ENCODE measurements around the gene RNU1-2.
A peak's percentile ranks its signal among the peaks of the same experiment; 100 is the strongest.
"Not testable (repeated sequence)": the region's sequence is repeated elsewhere in the genome, so short reads cannot be mapped to it uniquely, and the experiment has no call there.

The RNU1-2 gene

GRCh38 chr1:16895598-16896315 lies at the start of gene RNU1-2:
TSS of gene RNU1-2 (plus strand) at chr1:16895980.
- DNase-seq (ENCODE audit: low read depth): peak; percentile 84

GRCh38 chr1:16856201-16856600 lies 39.6 kb upstream of the RNU1-2 start:
- not testable (repeated sequence) for DNase-seq (ENCODE audit: low read depth)

- not testable (repeated sequence) for DNase-seq (ENCODE audit: low read depth)
Measured at GRCh38 chr1:16859167-16860041, 36.4 kb upstream of the RNU1-2 start.

- DNase-seq (ENCODE audit: low read depth): not testable (repeated sequence)
Measured at GRCh38 chr1:16860048-16860447, 35.7 kb upstream of the RNU1-2 start.

- DNase-seq (ENCODE audit: low read depth): not testable (repeated sequence)
Measured at GRCh38 chr1:16861832-16862245, 33.9 kb upstream of the RNU1-2 start.

GRCh38 chr1:16862415-16862814 lies 33.4 kb upstream of the RNU1-2 start:
- DNase-seq (ENCODE audit: low read depth): not testable (repeated sequence)

- not testable (repeated sequence) for DNase-seq (ENCODE audit: low read depth)
Measured at GRCh38 chr1:16863024-16863423, 32.8 kb upstream of the RNU1-2 start.

GRCh38 chr1:16866926-16867707 lies 28.7 kb upstream of the RNU1-2 start:
- DNase-seq (ENCODE audit: low read depth): not testable (repeated sequence)

- DNase-seq (ENCODE audit: low read depth): not testable (repeated sequence)
Measured at GRCh38 chr1:16868787-16869186, 27.0 kb upstream of the RNU1-2 start.

GRCh38 chr1:16869996-16870395 lies 25.8 kb upstream of the RNU1-2 start:
- not testable (repeated sequence) for DNase-seq (ENCODE audit: low read depth)

- not testable (repeated sequence) for DNase-seq (ENCODE audit: low read depth)
Measured at GRCh38 chr1:16871171-16871570, 24.6 kb upstream of the RNU1-2 start.

GRCh38 chr1:16872152-16873075 lies 23.4 kb upstream of the RNU1-2 start:
- peak; percentile 67 for DNase-seq (ENCODE audit: low read depth)

- DNase-seq (ENCODE audit: low read depth): not testable (repeated sequence)
Measured at GRCh38 chr1:16873076-16873879, 22.5 kb upstream of the RNU1-2 start.

- DNase-seq (ENCODE audit: low read depth): not testable (repeated sequence)
Measured at GRCh38 chr1:16874968-16875765, 20.6 kb upstream of the RNU1-2 start.

- DNase-seq (ENCODE audit: low read depth): not testable (repeated sequence)
Measured at GRCh38 chr1:16881742-16882141, 14.0 kb upstream of the RNU1-2 start.

GRCh38 chr1:16882986-16883385 lies 12.8 kb upstream of the RNU1-2 start:
- no peak for DNase-seq (ENCODE audit: low read depth)

GRCh38 chr1:16884487-16884886 lies 11.3 kb upstream of the RNU1-2 start:
- DNase-seq (ENCODE audit: low read depth): not testable (repeated sequence)

GRCh38 chr1:16886860-16887605 lies 8.7 kb upstream of the RNU1-2 start:
- DNase-seq (ENCODE audit: low read depth): no peak

Data from stimulated activated CD8-positive, alpha-beta memory T cell treated with anti-CD3 and anti-CD28 coated beads, Interleukin-15, amount 100 ng/mL, for 24 hours (primary cell).